Transverse colon (tissue), 4 donors: Measurements from ENCODE around the gene WDCP.

Experiments
- CTCF ChIP-seq, 5 experiments: fragments of 200-600 bp in 3 of 5; fragments of 450-650 bp in 2 of 5; sonication (generic) in 3 of 5; IDR thresholded peaks; 1 replicate in 2 of 5; 2 replicates in 3 of 5; pipeline ENCODE4 v1.5.1; 2016 to 2017; ENCODE audit warnings: antibody characterized with exemption in 5 of 5, inconsistent platforms in 3 of 5, mild to moderate bottlenecking in 2 of 5, moderate library complexity in 1 of 5
- EP300 ChIP-seq: sonication (generic); formaldehyde crosslinking; IDR thresholded peaks from one replicate; pipeline ENCODE4 v1.6.1; 2017; ENCODE audit warnings: antibody characterized with exemption, low read depth
- POLR2A ChIP-seq: fragments of 450-650 bp; IDR thresholded peaks from one replicate; pipeline ENCODE4 v1.6.1; 2016; ENCODE audit warnings: antibody characterized with exemption, mild to moderate bottlenecking, moderate library complexity
- POLR2AphosphoS5 ChIP-seq, 3 donors: sonication (generic); formaldehyde crosslinking; IDR thresholded peaks; one replicate each; pipeline ENCODE4 v1.6.1; 2016; ENCODE audit warnings: antibody characterized with exemption in 3 of 3

GRCh38 chr2:24087032-24087431 lies 39.8 kb upstream of the WDCP start:
- TF ChIP-seq EP300 (no peak), CTCF (IDR thresholded peaks at IDR 0.05) (no peak), POLR2AphosphoS5 (IDR thresholded peaks at IDR 0.05) (no peak), POLR2A (no peak)
